ENCODE measurements around the gene ZNF438. TPM values are rescaled to one million over a fixed set of nuclear protein-coding genes. Genes with fewer than 3 reads are reported as not detected.

The ZNF438 gene
- total RNA-seq, 1 experiment from 2014 or later = 1.3 TPM

GRCh38 chr10:31014161-31014875, 17.3 kb downstream of the ZNF438 start:
- DNase-seq (ENCODE audit: low spot score) = no peak

GRCh38 chr10:31013331-31013730, 18.3 kb downstream of the ZNF438 start:
- no peak for DNase-seq (ENCODE audit: low spot score)

GRCh38 chr10:31011665-31012022, 20.0 kb downstream of the ZNF438 start:
- no peak for DNase-seq (ENCODE audit: low spot score)

GRCh38 chr10:31011017-31011664, 20.5 kb downstream of the ZNF438 start:
- no peak for DNase-seq (ENCODE audit: low spot score)

GRCh38 chr10:31010062-31010461, 21.6 kb downstream of the ZNF438 start:
- DNase-seq (ENCODE audit: low spot score) = no peak

GRCh38 chr10:31005895-31006294, 25.8 kb downstream of the ZNF438 start:
- no peak for DNase-seq (ENCODE audit: low spot score)

GRCh38 chr10:31004611-31005193, 27.0 kb downstream of the ZNF438 start:
- peak; percentile 43 for DNase-seq (ENCODE audit: low spot score)

- DNase-seq (ENCODE audit: low spot score) = no peak
Observed at GRCh38 chr10:31001740-31002139, 29.9 kb downstream of the ZNF438 start.

GRCh38 chr10:31000867-31001266, 30.8 kb downstream of the ZNF438 start:
- no peak for DNase-seq (ENCODE audit: low spot score)

- DNase-seq (ENCODE audit: low spot score) = no peak
Observed at GRCh38 chr10:31000071-31000782, 31.4 kb downstream of the ZNF438 start.

GRCh38 chr10:30999070-30999712, 32.5 kb downstream of the ZNF438 start:
- DNase-seq (ENCODE audit: low spot score) = peak; percentile 15

- no peak for DNase-seq (ENCODE audit: low spot score)
Observed at GRCh38 chr10:30997536-30998235, 34.0 kb downstream of the ZNF438 start.

GRCh38 chr10:30996481-30997005, 35.1 kb downstream of the ZNF438 start:
- no peak for DNase-seq (ENCODE audit: low spot score)

- DNase-seq (ENCODE audit: low spot score) = no peak
Observed at GRCh38 chr10:30995081-30995770, 36.4 kb downstream of the ZNF438 start.

GRCh38 chr10:30993155-30993554, 38.5 kb downstream of the ZNF438 start:
- no peak for DNase-seq (ENCODE audit: low spot score)

- DNase-seq (ENCODE audit: low spot score) = no peak
Observed at GRCh38 chr10:30992681-30993080, 39.0 kb downstream of the ZNF438 start.

GRCh38 chr10:30991647-30992011, 40.0 kb downstream of the ZNF438 start:
- no peak for DNase-seq (ENCODE audit: low spot score)

GRCh38 chr10:30990971-30991646, 40.6 kb downstream of the ZNF438 start:
- DNase-seq (ENCODE audit: low spot score) = no peak

- DNase-seq (ENCODE audit: low spot score) = no peak
Observed at GRCh38 chr10:30990351-30990750, 41.3 kb downstream of the ZNF438 start.

GRCh38 chr10:30988831-30989435, 42.7 kb downstream of the ZNF438 start:
- DNase-seq (ENCODE audit: low spot score) = no peak

Data from H4 (cell line).